GM18519 (cell line): ENCODE data around the gene THSD7B.
"Not testable (repeated sequence)": the region's sequence is repeated elsewhere in the genome, so short reads cannot be mapped to it uniquely, and the experiment has no call there.

Source experiments
- ATAC-seq: cut with Tn5 transposase; IDR thresholded peaks from one replicate; pipeline ENCODE4 v1.9.1; 2021; ENCODE audit warnings: mild to moderate bottlenecking, moderate library complexity; ENCODE audit not compliant: unreplicated experiment, low FRiP score

THSD7B gene

DNA sequence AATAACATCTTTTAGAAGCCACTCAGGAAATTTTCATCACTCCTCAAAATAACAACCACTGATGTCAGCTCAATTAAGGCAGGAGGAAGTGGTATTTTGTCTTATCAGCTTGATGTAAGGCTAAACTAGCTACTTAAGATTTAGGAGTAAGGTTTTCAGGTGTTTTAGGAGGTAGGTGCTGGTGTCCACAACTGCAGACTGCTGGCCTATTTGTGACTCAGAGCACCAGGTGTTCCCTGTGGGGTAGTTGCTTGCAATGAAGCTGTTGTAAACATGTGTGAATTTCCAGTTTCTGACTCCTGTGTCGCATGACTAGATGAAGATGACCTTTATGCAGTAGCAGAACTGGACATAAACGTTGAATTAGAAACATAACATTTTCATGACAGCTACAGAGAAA, 164.2 kb downstream of the THSD7B start:
- ATAC-seq = no peak

DNA sequence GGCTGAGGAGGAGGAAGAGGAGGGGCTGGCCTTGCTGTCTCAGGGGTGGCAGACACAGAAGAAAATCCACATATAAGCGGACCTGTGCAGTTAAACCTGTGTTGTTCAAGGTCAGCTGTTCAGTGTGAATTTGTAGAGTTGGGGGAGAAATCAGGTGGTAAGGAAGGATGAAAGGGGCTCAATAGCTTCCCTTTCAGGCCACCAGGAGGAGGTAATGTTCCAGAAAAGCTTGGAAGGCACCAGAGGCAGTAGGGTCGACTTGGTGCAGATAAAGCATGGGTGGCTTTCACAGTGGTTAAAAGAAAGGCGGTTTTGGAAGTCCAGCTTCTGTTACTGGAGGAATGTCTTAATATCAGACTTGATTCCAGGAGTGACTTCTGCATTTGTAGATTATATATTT, 167.4 kb downstream of the THSD7B start:
- ATAC-seq = peak; percentile 65

DNA sequence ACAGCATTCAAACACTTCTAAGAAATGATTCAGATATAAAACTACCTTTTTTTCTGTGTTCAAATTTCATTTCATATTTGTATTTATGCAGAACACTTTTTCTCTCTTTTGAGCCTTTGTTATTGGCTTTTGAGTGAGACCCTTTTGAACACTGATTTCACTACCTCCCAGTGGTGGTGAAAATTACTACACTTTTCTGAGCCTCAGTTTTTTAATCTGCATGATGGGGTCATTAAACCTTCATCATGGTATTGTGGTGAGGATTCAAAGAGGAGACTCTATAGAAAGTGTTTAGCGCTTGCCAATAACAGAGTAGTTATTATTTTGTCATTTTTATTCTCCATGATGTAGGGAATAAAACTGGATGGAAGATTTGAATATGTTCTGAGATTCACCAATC, 169.8 kb downstream of the THSD7B start:
- no peak for ATAC-seq

DNA sequence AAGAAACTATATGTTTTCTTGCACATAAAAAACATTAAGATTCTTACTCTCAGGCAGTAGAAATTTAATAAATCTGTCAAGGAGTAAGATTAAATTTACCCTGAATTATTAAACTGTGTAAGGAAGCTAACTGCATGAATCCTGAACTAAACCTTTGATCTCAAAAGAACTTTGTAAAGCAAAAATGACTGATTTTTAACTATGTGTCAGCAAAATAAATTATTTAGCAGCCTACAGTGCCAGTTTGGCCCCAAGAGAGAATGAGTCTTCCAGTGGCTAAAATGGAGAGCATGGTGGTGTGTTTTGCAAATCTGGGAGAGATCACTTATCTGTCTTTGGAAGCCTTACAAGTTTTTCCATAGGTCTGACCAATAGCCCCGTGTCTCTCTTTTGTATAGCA, 190.7 kb downstream of the THSD7B start:
- no peak for ATAC-seq

DNA sequence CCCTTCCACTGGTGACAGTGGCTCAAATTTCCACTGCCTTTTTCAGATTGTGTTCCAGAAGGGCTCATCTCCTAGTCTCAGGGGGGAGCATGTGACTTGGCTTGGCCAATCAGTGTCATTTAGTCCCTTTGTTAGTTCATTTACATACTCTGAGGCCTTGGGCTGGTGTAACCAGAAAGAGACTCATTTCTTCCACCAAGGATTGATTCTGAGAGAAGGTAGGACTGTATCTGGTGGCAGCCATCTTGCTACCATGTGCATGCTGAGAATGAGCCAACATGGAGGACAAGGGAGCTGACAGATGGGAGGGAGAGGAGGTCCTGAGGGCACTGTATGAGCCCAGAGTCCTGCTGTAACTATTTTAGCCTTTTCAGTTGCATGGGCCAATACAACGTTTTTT, 191.7 kb downstream of the THSD7B start:
- no peak for ATAC-seq

DNA sequence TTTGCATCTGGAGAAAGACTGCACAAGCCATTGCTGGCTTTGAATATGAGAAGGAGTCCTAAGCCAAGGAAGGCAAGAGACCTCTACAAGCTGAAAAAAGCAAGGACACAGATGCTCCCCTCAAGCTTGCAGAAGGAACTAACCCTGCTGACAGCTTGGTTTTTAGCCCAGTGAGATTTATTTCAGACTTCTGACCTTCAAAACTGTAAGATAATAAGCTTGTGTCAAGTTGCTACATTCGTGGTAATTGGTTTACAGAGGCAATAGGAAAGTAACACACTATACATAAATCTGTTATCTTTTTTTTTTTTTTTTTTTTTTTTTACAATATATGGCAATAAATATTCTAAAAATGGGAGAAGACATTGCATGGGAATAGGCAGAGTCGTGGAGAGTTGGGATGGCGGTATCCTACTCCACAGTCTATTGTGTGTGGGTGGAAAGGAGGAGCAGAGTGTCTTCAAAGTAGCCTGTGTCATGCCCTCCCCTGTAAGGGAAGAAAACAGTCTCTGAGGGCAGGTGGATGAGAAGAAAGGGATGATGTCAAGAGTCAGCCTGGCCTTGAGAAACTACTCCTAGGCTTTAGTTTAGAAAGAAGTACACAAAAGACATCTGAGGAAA, 196.9 kb downstream of the THSD7B start:
- no peak for ATAC-seq

DNA sequence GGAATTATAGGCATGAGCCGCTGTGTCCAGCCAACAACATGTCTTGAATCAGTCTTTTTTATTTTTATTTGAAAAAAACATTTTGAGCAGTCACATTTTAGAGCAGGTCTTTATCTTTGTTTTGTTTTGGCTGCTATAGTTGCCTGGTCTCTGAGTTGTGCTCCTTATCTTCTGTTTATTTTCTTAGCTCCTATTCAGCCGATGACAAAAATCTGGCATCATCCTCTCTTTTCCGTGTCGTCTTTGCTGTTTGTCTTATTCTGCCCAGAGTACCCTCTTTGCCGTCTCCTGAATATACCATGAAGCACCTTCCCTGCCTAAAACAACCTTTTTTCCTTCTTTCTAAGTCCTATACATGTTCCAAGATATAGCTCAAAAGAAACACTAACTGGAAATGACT, 201.1 kb downstream of the THSD7B start:
- no peak for ATAC-seq

DNA sequence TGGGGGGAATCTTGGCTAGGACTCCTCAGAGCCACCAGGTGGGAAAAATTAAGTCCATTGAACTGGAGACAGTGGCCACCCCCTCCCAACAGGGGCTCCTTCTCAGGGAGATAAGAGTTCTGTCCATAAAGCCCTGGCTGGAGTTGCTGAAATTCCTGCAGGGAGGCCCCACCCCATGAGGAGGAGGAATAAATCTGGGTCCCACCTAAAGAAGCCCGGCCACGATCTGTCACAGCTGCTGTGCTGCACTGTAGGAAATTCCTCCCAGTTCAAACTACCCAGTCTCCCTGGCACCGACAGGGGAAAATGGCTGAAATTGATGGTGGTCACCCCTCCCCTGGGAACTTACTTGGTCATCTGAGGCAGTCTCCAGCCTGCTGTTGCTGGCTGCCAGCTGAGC, 215.0 kb downstream of the THSD7B start:
- no peak for ATAC-seq

DNA sequence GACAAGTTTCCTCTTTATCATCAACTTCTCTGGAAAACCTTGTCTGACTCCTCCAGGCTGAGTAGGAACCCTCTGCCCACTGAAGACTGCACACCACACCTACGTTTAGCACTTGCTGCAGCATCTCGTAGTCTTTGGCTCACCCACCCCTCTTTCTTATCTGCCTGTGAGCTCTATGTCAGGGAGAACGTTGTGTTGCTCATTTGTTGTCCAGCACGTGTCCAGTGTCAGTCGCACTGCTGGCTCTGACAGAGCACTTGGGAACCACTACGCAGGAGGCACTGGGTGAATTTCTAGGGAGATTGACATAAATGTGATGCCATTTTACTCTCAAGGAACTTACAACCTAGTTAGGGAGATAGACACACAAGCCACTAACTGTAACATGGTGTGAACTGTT, 216.3 kb downstream of the THSD7B start:
- not testable (repeated sequence) for ATAC-seq

DNA sequence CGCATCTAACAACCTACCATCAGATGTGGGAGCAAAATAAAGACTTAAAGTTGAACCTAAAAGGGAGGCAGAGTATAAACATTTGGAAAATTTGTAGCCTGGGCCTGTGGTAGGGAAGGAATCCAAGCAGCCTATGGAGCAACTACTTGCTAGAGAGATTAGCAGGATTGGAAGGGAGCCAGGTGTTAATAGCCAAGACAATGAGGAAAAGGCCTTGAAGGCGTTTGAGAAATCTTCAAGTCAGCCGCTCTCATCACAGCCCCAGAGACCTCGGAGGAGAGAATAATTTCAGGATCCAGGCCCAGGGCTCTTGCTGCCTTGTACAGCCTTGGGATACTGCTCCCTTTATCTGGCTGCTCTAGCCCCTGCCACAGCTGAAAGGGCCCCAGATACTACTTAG, 219.7 kb downstream of the THSD7B start:
- ATAC-seq = no peak

DNA sequence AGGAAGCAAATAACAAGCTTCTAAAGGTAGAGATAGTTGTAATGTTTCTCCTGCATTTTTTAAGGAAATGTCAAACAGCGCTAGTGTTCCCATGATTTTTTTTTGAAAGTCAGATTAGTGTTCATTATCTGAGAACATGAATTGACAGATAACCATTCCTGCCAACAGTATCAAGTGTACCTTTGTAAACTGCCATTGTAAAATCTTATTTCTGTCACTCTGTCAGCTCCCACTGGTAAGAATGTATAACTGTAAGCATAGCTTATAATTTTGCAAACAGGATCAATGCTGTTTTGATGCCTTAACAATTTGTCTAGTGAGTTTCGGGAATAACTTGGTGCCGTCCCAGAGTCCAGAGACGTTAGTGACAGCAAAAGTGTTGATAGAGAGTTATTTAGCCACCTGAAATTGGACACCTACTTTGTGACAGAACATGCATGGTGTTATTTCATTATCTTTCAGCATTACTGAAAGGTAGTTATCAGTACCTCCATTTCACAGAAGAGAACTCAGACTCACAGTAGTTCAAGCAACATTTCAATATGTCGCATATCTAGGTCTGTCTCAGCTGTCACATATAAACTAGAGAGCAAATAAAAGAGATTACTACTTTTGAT, 221.4 kb downstream of the THSD7B start:
- ATAC-seq = no peak

DNA sequence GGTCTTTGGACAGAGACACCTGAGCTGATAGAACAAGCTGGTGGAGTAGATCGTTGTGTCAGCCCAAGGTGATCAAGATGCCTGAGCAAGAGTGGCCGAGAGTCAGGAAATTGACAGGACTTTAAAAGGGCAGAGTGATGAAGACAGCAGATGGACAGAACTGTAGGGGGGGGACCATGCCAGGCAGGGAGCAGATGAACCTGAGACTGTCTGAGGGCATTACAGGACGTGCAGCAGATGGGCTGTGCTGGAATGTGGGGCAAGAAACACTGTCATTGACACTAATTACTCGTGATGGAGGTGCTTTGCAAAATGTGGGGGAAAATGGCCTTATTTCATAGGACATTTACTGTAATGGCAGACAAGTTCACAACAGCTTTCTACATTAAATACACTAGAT, 225.0 kb downstream of the THSD7B start:
- ATAC-seq = no peak

DNA sequence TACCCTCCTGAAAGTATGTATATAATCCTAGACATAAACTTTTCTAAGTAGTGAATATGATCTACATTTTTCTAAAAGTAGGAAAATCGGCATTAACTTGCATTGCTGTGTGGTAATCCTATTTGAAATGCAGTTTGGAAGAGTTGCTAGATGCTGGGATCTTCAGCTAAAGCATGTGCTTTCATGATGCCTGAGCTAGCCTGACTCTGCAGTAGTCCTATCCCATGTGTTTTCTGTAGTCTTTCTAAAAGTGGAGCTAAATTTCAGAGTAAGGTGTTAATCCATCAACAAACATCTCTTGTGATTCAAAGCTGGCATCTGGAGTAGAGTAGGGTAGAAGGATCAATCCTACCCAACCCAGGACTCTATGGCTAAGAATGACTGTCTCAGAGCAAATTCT, 229.4 kb downstream of the THSD7B start:
- ATAC-seq = no peak

DNA sequence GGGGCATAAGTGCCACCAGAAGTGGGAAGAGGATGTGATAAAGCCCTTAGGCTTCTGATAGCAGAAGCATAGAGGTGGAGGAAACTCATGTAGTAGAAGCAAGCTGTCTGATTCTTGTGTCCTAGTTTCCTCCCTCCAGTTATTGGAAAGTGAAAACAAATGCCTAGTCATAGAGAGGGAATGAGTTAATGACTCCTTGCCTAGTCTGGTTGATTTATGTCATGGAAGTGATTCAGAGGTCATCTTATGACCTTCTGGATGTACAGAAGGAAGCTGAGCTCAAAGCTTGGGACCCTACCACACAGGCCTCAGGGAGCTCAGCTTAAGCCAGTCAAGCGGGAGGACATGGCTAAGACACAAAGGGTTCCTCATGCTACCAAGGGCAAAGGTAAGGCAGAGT, 232.2 kb downstream of the THSD7B start:
- ATAC-seq = no peak

DNA sequence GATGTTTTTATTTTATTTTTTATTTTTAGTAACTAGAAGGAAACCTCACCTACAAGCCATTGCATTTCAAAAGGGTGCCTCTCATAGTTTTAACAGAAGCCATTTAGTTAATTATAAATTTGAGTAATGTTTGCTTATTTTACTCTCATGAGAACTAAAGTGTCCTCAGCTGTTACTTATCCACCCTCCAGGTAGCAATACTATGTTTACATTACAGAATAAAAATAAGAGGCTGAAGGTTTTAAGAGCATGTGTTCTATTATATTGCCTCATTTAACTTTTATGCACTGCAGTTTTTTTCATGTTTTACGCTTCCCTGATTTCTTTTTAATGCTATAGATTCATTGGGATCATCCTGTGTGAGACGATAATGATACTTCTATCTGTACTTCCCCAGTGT, 235.5 kb downstream of the THSD7B start:
- ATAC-seq = no peak

DNA sequence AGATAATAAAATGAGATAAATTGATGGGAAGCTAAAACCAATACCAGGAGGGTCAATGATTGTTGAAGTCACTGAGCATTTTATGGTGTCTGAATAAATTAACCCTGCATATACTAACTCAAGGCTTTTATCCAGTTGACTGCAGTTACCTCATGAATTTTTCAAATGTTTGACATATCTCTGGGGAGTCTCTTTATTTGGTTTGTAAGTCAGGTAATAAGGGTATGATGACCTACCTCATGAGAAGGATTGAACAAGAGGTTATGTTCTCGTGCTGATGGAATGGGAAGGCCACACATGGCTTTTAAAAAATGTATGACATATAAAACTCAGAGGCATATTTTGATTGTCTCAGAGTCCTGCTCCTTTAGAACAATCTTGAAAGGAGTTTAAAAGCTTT, 237.6 kb downstream of the THSD7B start:
- no peak for ATAC-seq

DNA sequence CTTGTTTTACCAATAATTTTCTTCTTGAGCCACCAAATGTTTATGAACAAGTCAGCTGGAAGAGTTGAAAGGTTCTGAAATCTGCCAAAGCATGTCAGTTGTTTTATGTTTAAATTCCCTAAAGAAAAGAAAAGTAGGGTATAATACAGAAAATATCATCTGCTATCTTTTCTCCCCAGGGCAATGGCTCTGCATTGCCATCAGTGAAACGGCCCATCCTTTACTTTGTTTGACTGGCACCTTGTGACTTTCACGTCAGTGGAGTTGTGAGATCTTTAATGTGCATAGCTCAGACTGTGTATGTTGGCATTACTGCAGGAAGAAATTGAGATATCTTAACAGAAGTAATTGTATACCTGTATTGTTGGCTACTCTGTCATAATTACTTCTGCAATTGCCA, 239.9 kb downstream of the THSD7B start:
- no peak for ATAC-seq

DNA sequence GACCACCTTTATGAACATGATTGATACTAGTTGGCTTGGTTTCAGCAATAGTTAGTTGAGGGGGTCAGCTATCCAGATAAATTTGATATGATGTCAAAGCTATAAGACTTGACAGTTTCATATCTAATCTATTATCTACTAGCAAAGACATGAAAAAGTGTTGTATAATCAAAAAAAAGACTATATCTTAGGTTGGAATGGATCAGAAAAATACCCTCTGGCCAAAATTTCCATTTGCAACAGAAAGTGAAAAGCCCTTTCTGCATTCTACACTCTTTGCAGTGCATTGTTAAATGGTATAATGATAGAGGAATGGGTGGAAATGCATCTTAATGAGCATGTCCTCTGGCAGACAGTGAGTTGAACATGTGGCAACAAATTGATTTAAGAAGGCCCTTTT, 242.6 kb downstream of the THSD7B start:
- no peak for ATAC-seq

DNA sequence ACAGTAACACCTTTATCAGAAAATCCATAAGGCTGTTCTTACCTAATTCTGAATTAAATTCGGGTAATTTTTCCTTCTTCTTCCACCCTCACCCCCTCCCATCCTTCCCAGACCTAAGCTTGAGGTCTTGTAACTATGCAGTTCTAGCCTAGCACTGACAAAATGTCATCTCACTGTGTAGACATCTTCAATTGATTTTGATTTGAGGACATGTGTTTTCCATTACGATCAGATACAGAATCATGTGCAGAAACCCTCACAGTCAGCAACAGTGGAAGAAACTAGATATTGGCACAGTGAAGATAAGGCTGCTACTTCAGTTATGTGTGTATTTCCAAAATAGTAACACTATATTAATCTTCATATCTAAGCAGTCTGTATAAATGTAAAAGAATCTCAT, 244.6 kb downstream of the THSD7B start:
- ATAC-seq = no peak

DNA sequence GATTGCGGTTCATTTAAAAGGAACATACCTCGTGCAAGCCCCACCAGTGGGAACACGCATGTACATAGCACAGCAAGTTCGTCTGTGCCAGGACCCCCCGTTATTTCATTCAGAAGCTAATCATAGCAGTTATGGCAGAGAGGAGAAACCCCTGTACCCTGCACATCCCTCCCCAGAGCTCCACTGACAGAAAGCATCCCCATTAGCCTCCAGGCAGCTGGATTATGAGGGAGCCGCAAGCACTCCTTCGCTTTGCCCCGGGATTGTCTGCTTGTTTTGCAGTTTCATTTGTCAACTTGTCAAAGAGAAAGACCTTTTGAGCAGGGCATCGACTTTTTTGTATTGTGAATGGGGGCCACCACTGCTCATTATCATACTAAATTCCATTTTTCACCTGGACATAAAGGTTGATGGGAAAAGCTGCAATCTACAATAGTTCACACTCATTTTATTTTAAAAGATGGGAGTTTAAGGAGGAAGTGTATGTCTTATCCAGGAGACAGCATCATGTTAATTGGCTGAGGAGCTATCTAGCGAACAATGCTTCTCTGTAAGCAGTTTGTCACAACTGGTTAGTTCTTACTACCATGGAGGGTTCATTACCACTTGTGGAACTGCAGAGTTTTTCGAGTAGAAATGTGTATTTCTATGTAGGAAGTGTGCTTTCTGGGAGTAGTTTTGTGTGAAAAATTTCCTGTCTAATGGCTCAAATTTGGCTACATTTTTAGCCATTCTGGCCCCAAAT, 255.3 kb downstream of the THSD7B start:
- no peak for ATAC-seq

DNA sequence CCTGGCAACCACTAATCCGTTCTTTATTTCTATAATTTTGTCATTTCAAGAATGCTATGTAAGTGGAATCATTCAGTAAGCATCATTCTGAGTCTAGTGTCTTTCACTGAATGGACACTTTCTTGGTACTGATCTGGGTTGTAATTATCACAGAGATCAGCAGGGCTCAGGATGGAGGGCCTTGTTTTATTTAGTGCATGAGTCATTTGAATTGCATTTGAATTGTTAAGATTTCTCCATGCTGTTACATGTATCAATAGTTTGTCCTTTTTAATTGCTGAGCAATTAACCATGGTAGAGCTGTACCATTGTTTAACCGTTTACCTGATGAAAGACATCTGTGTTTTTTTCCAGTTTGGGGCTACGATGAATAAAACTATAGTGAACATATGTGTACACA, 256.4 kb downstream of the THSD7B start:
- no peak for ATAC-seq

DNA sequence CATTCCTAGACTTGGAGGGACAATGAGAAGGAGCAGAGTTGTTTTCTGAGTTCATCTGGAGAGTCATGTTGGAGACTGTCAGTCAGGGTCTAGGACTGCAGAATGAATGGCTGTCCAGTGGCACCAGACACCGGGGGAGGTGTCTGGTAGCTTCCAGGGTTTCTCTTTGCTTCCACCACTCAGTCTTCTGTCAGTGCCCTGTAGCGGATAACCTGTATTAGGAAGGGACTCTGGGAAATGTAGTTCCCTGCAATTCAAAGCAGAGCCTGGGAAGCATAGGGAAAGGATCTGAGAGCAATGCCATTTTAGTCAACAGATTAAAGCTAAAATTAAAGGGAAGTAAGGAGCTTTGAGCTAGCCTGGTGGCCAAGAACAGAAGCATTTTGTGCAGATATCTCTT, 257.9 kb downstream of the THSD7B start:
- ATAC-seq = no peak
